Measurements from ENCODE around the gene NDRG4. TPM values are rescaled to one million over a fixed set of nuclear protein-coding genes. Genes with fewer than 3 reads are reported as not detected.

Gene NDRG4
- total RNA-seq, 4 donors from 2014 or later = 0.60 to 64.7 (median 4.4) TPM

- in situ Hi-C loops (cut with MboI; ENCODE audit: low pct_ligation_motif_present in 1 of 4, low pct_unique_long_range_greater_than_20kb in 1 of 4, low sequenced_read_pairs in 3 of 4) (no loop called here), intact Hi-C loops (cut with DNase I; ENCODE audit: low total_unique reads) (no loop called here)
- Histone ChIP-seq H3K36me3 (no peaks in the 10 kb centered on the region), H3K4me3 (no peak overlapping the region), H3K27me3 (peaks cover 47% of the 10 kb centered on the region), H3K4me1 (peaks cover 4 to 16% (median 13%) of the 10 kb centered on the region in 4 donors), H3K27ac (no peak overlapping the region), H3K9me3 (no peaks in the 10 kb centered on the region)
- no peak for DNase-seq
- TF ChIP-seq POLR2AphosphoS5 (IDR thresholded peaks at IDR 0.05) (no peak), EP300 (IDR thresholded peaks at IDR 0.05; ENCODE audit: low read depth) (no peak), CTCF (IDR thresholded peaks at IDR 0.05) (no peak), POLR2A (IDR thresholded peaks at IDR 0.05) (no peak)
- 76 to 80% methylated on average over 2 to 5 of the region's 5 CpGs for WGBS, 2 donors (ENCODE audit: low coverage in 1 of 2)
These were observed 38.9 kb upstream of the NDRG4 start for GRCh38 chr16:58461056-58461455.

- Histone ChIP-seq H3K27ac (no peak overlapping the region), H3K27me3 (peaks cover 53% of the 10 kb centered on the region), H3K36me3 (no peaks in the 10 kb centered on the region), H3K4me3 (no peak overlapping the region), H3K9me3 (no peaks in the 10 kb centered on the region), H3K4me1 (peaks cover 4 to 16% (median 13%) of the 10 kb centered on the region in 4 donors)
- in situ Hi-C loops (cut with MboI; ENCODE audit: low pct_ligation_motif_present in 1 of 4, low pct_unique_long_range_greater_than_20kb in 1 of 4, low sequenced_read_pairs in 3 of 4) = no loop called here
- intact Hi-C loops (cut with DNase I; ENCODE audit: low total_unique reads) = no loop called here
- DNase-seq = no peak
- WGBS, 2 donors (ENCODE audit: low coverage in 1 of 2) = 85 to 100% methylated on average over 1 to 7 of the region's 7 CpGs
- TF ChIP-seq POLR2AphosphoS5 (IDR thresholded peaks at IDR 0.05) = no peak
- TF ChIP-seq POLR2A (IDR thresholded peaks at IDR 0.05) = no peak
- TF ChIP-seq CTCF (IDR thresholded peaks at IDR 0.05) = no peak
- no peak for TF ChIP-seq EP300 (IDR thresholded peaks at IDR 0.05; ENCODE audit: low read depth)
These were observed 38.3 kb upstream of the NDRG4 start for GRCh38 chr16:58461640-58462039.

GRCh38 chr16:58462089-58462488, 37.9 kb upstream of the NDRG4 start:
- 72 to 100% methylated on average over 1 to 4 of the region's 4 CpGs for WGBS, 2 donors (ENCODE audit: low coverage in 1 of 2)
- Histone ChIP-seq H3K4me3 (no peak overlapping the region), H3K27ac (no peak overlapping the region), H3K9me3 (no peaks in the 10 kb centered on the region), H3K4me1 (peaks cover 4 to 16% (median 13%) of the 10 kb centered on the region in 4 donors), H3K27me3 (peaks cover 57% of the 10 kb centered on the region), H3K36me3 (no peaks in the 10 kb centered on the region)
- intact Hi-C loops (cut with DNase I; ENCODE audit: low total_unique reads) = no loop called here
- no peak for DNase-seq
- no peak for TF ChIP-seq EP300 (IDR thresholded peaks at IDR 0.05; ENCODE audit: low read depth)
- TF ChIP-seq CTCF (IDR thresholded peaks at IDR 0.05) = no peak
- no peak for TF ChIP-seq POLR2A (IDR thresholded peaks at IDR 0.05)
- TF ChIP-seq POLR2AphosphoS5 (IDR thresholded peaks at IDR 0.05) = no peak
- in situ Hi-C loops (cut with MboI; ENCODE audit: low pct_ligation_motif_present in 1 of 4, low pct_unique_long_range_greater_than_20kb in 1 of 4, low sequenced_read_pairs in 3 of 4) = no loop called here

GRCh38 chr16:58462499-58462996, 37.4 kb upstream of the NDRG4 start:
- TF ChIP-seq EP300 (IDR thresholded peaks at IDR 0.05; ENCODE audit: low read depth) (no peak), POLR2AphosphoS5 (IDR thresholded peaks at IDR 0.05) (no peak), POLR2A (IDR thresholded peaks at IDR 0.05) (no peak), CTCF (IDR thresholded peaks at IDR 0.05) (no peak)
- Histone ChIP-seq H3K27me3 (peaks cover 62% of the 10 kb centered on the region), H3K27ac (no peak overlapping the region), H3K4me1 (peaks cover 4 to 16% (median 13%) of the 10 kb centered on the region in 4 donors), H3K4me3 (no peak overlapping the region), H3K9me3 (no peaks in the 10 kb centered on the region), H3K36me3 (no peaks in the 10 kb centered on the region)
- no peak for DNase-seq
- intact Hi-C loops (cut with DNase I; ENCODE audit: low total_unique reads) = no loop called here
- in situ Hi-C loops (cut with MboI; ENCODE audit: low pct_ligation_motif_present in 1 of 4, low pct_unique_long_range_greater_than_20kb in 1 of 4, low sequenced_read_pairs in 3 of 4) = no loop called here
- 70 to 71% methylated on average over 4 to 15 of the region's 15 CpGs for WGBS, 2 donors (ENCODE audit: low coverage in 1 of 2)

All from transverse colon (tissue), 4 donors.